Gastrocnemius medialis (tissue), 4 donors: ENCODE results near the gene WDR53.

Source experiments
- POLR2A ChIP-seq, 2 donors: fragments of 450-650 bp; IDR thresholded peaks; one replicate each; pipeline ENCODE4 v1.6.1; 2017; ENCODE audit warnings: antibody characterized with exemption in 2 of 2, mild to moderate bottlenecking in 2 of 2, moderate library complexity in 2 of 2
- TF ChIP-seq, protein P1 (sequence below), 5 experiments: fragments of 450-650 bp in 3 of 5; fragments of 200-600 bp in 2 of 5; sonication (generic) in 2 of 5; IDR thresholded peaks in 4 of 5; conservative IDR thresholded peaks in 1 of 5; 1 replicate in 4 of 5; 2 replicates in 1 of 5; pipeline ENCODE4 v1.5.1; 2016 to 2019; ENCODE audit warnings: antibody characterized with exemption in 5 of 5, mild to moderate bottlenecking in 3 of 5, moderate library complexity in 3 of 5

DNA sequence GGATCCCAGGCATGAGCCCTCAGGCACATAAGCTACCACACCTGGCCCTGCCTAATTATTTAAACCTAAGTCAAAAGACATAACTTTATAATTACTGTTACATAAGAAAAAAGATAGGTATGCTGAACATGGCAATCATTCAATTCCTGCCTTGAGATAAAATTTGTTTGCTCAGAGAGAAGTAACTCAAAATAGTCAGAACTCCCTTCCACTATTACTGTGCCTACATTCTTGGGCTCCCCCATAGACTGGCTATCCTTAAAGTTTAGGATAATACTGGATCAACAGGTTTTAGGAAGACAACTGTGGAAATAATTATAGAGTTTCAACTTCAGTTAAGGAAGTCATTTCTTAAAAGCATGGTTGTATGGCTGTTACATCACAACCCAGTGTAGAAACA lies 9.9 kb downstream of the WDR53 start:
- no peak for TF ChIP-seq POLR2A (IDR thresholded peaks at IDR 0.05)
- TF ChIP-seq, protein P1, sequence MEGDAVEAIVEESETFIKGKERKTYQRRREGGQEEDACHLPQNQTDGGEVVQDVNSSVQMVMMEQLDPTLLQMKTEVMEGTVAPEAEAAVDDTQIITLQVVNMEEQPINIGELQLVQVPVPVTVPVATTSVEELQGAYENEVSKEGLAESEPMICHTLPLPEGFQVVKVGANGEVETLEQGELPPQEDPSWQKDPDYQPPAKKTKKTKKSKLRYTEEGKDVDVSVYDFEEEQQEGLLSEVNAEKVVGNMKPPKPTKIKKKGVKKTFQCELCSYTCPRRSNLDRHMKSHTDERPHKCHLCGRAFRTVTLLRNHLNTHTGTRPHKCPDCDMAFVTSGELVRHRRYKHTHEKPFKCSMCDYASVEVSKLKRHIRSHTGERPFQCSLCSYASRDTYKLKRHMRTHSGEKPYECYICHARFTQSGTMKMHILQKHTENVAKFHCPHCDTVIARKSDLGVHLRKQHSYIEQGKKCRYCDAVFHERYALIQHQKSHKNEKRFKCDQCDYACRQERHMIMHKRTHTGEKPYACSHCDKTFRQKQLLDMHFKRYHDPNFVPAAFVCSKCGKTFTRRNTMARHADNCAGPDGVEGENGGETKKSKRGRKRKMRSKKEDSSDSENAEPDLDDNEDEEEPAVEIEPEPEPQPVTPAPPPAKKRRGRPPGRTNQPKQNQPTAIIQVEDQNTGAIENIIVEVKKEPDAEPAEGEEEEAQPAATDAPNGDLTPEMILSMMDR (IDR thresholded peaks at IDR 0.05 in 4 of 5, conservative IDR thresholded peaks at IDR 0.05 in 1 of 5) = no peak
